ENCODE data around the gene PAM. TPM values are rescaled to one million over a fixed set of nuclear protein-coding genes. Genes with fewer than 3 reads are reported as not detected.

The PAM gene
- total and polyA plus RNA-seq, 2 donors (not counting 3 experiments of a cell fraction or from before 2014, with no cell fraction given): 118 to 176 TPM

DNA sequence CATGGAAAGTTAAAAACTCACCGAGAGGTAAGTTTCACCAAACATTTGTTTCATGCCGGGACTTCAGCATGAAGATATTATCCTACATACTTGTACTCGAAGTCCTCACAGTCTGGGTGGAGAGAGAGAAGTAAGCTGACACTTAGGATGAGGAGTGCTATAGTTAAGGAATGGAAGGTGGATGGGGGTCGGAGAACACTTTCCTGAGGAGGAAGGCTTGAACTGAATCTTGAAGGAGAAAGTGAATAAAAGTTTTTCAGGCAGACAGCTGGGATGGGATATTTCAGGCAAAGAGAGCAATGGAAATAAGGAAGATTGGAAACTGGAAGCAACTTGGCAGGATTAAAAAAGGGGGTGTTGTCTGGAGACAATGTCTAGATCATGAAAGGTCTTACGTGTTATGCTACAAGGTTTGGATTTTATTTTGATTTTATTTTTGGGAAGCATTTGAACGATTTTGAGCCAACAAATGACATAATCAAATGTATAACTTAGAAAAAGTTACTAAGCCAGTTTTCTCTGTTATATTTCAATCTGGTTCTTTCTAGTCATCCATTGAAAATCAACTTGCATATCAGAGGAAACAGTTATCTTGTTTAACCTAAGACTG is 167.1 kb downstream of the PAM start:
- dilution Hi-C loops (cut with MboI; ENCODE audit: extremely low pct_ligation_motif_present, low sequenced_read_pairs): no loop called here
- H3K79me2 ChIP-seq (ENCODE audit: control insufficient read depth, insufficient read depth, low read length): no peaks in the 10 kb centered on the region
- BruUV-seq (replicated peaks): no TSS peak
- FAIRE-seq (no peak), DNase-seq (ENCODE audit: low read depth, low spot score) (no peak)
- TF ChIP-seq MYC (IDR thresholded peaks at IDR 0.05; ENCODE audit: low read depth, low read length): no peak
- TF ChIP-seq, protein P1, sequence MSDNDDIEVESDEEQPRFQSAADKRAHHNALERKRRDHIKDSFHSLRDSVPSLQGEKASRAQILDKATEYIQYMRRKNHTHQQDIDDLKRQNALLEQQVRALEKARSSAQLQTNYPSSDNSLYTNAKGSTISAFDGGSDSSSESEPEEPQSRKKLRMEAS (IDR thresholded peaks at IDR 0.05; ENCODE audit: insufficient read depth, insufficient read length): no peak
- intact Hi-C loops (cut with micrococcal nuclease): loop anchor here (2.0 kb wide), 1 partner anchor 21 kb away; no protein-coding TSS in a partner anchor
- no peak overlapping the region for H3K9ac ChIP-seq (replicated peaks; ENCODE audit: extremely low read depth, insufficient read depth, low read length)
- no peak overlapping the region for H3K4me3 ChIP-seq (replicated peaks in 1 of 3; ENCODE audit: insufficient read depth in 1 of 3, low read depth in 1 of 3, low read length in 3 of 3)
- H3K4me2 ChIP-seq (ENCODE audit: insufficient read depth, low read length): no peak overlapping the region
- H3K9me1 ChIP-seq (replicated peaks; ENCODE audit: control insufficient read depth, extremely low read depth, insufficient read depth, low read length): no peaks in the 10 kb centered on the region
- H3K36me3 ChIP-seq (ENCODE audit: control insufficient read depth in 2 of 2, extremely low read depth in 1 of 2, insufficient read depth in 2 of 2, low read length in 2 of 2): peaks cover 2 to 4% of the 10 kb centered on the region in 2 experiments
- H2AFZ ChIP-seq (ENCODE audit: low read depth, low read length): no peak overlapping the region
- no peaks in the 10 kb centered on the region for H3K27me3 ChIP-seq (ENCODE audit: control insufficient read depth in 2 of 2, insufficient read depth in 2 of 2, low read length in 2 of 2)
- peaks cover 3% of the 10 kb centered on the region for H3K4me1 ChIP-seq (ENCODE audit: control insufficient read depth, extremely low read depth, insufficient read depth, low read length)
- CTCF ChIA-PET: interaction anchor here (0.9 to 1.6 kb wide), 7 partner anchors 9 to 241 kb away, joined by 3 to 5 read pairs (median 4); no protein-coding TSS in a partner anchor
- POLR2A ChIA-PET: no interaction called here
- H4K20me1 ChIP-seq (replicated peaks; ENCODE audit: control insufficient read depth, extremely low read depth, insufficient read depth, low read length): peaks cover 3% of the 10 kb centered on the region
- H3K9me3 ChIP-seq (replicated peaks; ENCODE audit: control insufficient read depth, insufficient read depth, low read length): no peaks in the 10 kb centered on the region
- no peak overlapping the region for H3K27ac ChIP-seq (ENCODE audit: insufficient read depth, low read depth, low read length)

- H2AFZ ChIP-seq (ENCODE audit: low read depth, low read length): no peak overlapping the region
- H3K36me3 ChIP-seq (ENCODE audit: control insufficient read depth in 2 of 2, extremely low read depth in 1 of 2, insufficient read depth in 2 of 2, low read length in 2 of 2): peaks cover 2 to 5% of the 10 kb centered on the region in 2 experiments
- POLR2A ChIA-PET: no interaction called here
- no TSS peak for BruUV-seq (replicated peaks)
- H3K9ac ChIP-seq (replicated peaks; ENCODE audit: extremely low read depth, insufficient read depth, low read length): no peak overlapping the region
- H3K27me3 ChIP-seq (ENCODE audit: control insufficient read depth in 2 of 2, insufficient read depth in 2 of 2, low read length in 2 of 2): no peaks in the 10 kb centered on the region
- no peak overlapping the region for H3K4me2 ChIP-seq (ENCODE audit: insufficient read depth, low read length)
- peaks cover 2% of the 10 kb centered on the region for H4K20me1 ChIP-seq (replicated peaks; ENCODE audit: control insufficient read depth, extremely low read depth, insufficient read depth, low read length)
- H3K4me1 ChIP-seq (ENCODE audit: control insufficient read depth, extremely low read depth, insufficient read depth, low read length): peaks cover 3% of the 10 kb centered on the region
- dilution Hi-C loops (cut with MboI; ENCODE audit: extremely low pct_ligation_motif_present, low sequenced_read_pairs): no loop called here
- H3K79me2 ChIP-seq (ENCODE audit: control insufficient read depth, insufficient read depth, low read length): no peaks in the 10 kb centered on the region
- no peaks in the 10 kb centered on the region for H3K9me1 ChIP-seq (replicated peaks; ENCODE audit: control insufficient read depth, extremely low read depth, insufficient read depth, low read length)
- CTCF ChIA-PET: interaction anchor here (0.9 to 1.6 kb wide), 6 partner anchors 8 to 242 kb away, joined by 3 to 5 read pairs (median 4); no protein-coding TSS in a partner anchor
- intact Hi-C loops (cut with micrococcal nuclease): loop anchor here (2.0 kb wide), 1 partner anchor 20 kb away; no protein-coding TSS in a partner anchor
- H3K9me3 ChIP-seq (replicated peaks; ENCODE audit: control insufficient read depth, insufficient read depth, low read length): no peaks in the 10 kb centered on the region
- H3K27ac ChIP-seq (ENCODE audit: insufficient read depth, low read depth, low read length): no peak overlapping the region
- FAIRE-seq: no peak
- no peak overlapping the region for H3K4me3 ChIP-seq (replicated peaks in 1 of 3; ENCODE audit: insufficient read depth in 1 of 3, low read depth in 1 of 3, low read length in 3 of 3)
- DNase-seq (ENCODE audit: low read depth, low spot score): peak; percentile 63
- TF ChIP-seq JUN (IDR thresholded peaks at IDR 0.05; ENCODE audit: borderline replicate concordance, insufficient read depth, insufficient read length, low read depth): no peak
- no peak for TF ChIP-seq MYC (IDR thresholded peaks at IDR 0.05; ENCODE audit: low read depth, low read length)
- no peak for TF ChIP-seq EZH2 (IDR thresholded peaks at IDR 0.05; ENCODE audit: borderline replicate concordance, low read depth, low read length, severe bottlenecking)
- no peak for TF ChIP-seq GATA2 (IDR thresholded peaks at IDR 0.05; ENCODE audit: insufficient read depth, insufficient read length, low read depth, low read length)
- TF ChIP-seq, protein P2, sequence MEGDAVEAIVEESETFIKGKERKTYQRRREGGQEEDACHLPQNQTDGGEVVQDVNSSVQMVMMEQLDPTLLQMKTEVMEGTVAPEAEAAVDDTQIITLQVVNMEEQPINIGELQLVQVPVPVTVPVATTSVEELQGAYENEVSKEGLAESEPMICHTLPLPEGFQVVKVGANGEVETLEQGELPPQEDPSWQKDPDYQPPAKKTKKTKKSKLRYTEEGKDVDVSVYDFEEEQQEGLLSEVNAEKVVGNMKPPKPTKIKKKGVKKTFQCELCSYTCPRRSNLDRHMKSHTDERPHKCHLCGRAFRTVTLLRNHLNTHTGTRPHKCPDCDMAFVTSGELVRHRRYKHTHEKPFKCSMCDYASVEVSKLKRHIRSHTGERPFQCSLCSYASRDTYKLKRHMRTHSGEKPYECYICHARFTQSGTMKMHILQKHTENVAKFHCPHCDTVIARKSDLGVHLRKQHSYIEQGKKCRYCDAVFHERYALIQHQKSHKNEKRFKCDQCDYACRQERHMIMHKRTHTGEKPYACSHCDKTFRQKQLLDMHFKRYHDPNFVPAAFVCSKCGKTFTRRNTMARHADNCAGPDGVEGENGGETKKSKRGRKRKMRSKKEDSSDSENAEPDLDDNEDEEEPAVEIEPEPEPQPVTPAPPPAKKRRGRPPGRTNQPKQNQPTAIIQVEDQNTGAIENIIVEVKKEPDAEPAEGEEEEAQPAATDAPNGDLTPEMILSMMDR (IDR thresholded peaks at IDR 0.05; ENCODE audit: extremely low read depth in 1 of 2, insufficient read depth in 1 of 2, low read depth in 1 of 2, low read length in 2 of 2): no peak
- no peak for TF ChIP-seq POLR2A (IDR thresholded peaks at IDR 0.05; ENCODE audit: low read depth, low read length)
- no peak for TF ChIP-seq FOS (IDR thresholded peaks at IDR 0.05; ENCODE audit: borderline replicate concordance, insufficient read depth, low read length)
- TF ChIP-seq, protein P1 (IDR thresholded peaks at IDR 0.05; ENCODE audit: insufficient read depth, insufficient read length): no peak
- no peak for TF ChIP-seq POLR2AphosphoS5 (IDR thresholded peaks at IDR 0.05; ENCODE audit: insufficient read depth, low read depth, low read length)
Observed at GRCh38 chr5:102922799-102923477, 167.8 kb downstream of the PAM start.
